ENCODE results near the gene TAS2R16. TPM values are rescaled to one million over a fixed set of nuclear protein-coding genes. Genes with fewer than 3 reads are reported as not detected.

Gene TAS2R16
- total RNA-seq (2022; extraction: Qiagen RNA extraction; ENCODE audit: low read depth): not detected in 5 replicates

GRCh38 chr7:122995600-122995999 is at the start of gene TAS2R16:
TSS of gene TAS2R16 (minus strand) at chr7:122995700. CDS start at chr7:122995634, 66 bp downstream.

Other genes with a start within 250 kb of the TAS2R16 start
- gene CADPS2, start 109.2 kb downstream of the TAS2R16 start, total RNA-seq (2022; extraction: Qiagen RNA extraction; ENCODE audit: low read depth): 0.04 to 0.12 TPM (median 0.07 TPM) in 5 replicates
- gene SLC13A1, start 204.3 kb upstream of the TAS2R16 start, total RNA-seq (2022; extraction: Qiagen RNA extraction; ENCODE audit: low read depth): not detected in 5 replicates

Measured in A549 treated with DMSO at 1 μM for 4 hours (cell line).